H9 (cell line): ENCODE results near the gene ELMOD1. TPM values are rescaled to one million over a fixed set of nuclear protein-coding genes. Genes with fewer than 3 reads are reported as not detected.

ENCODE experiments used
- DNase-seq: peaks from one replicate; pipeline ENCODE4 v3.0.0-alpha.2; 2017
- H2AFZ ChIP-seq: one replicate; pipeline ENCODE4 v1.6.1; 2013; ENCODE audit warnings: mild to moderate bottlenecking, low read length, control low read depth, moderate library complexity
- H2AK5ac ChIP-seq: 2 replicates; pipeline ENCODE4 v1.6.1; 2013; ENCODE audit warnings: low read length, control low read depth, mixed read lengths; ENCODE audit not compliant: insufficient read length
- H2BK120ac ChIP-seq: one replicate; pipeline ENCODE4 v1.6.1; 2013; ENCODE audit warnings: low read depth, mild to moderate bottlenecking, low read length, control low read depth, inconsistent platforms; ENCODE audit not compliant: poor library complexity, severe bottlenecking
- H2BK12ac ChIP-seq: 2 replicates; pipeline ENCODE4 v1.6.1; 2013; ENCODE audit warnings: low read length, control low read depth, mixed read lengths, low read depth; ENCODE audit not compliant: insufficient read length
- H2BK15ac ChIP-seq: 2 replicates; pipeline ENCODE4 v1.6.1; 2013; ENCODE audit warnings: low read depth, low read length, control low read depth
- H2BK20ac ChIP-seq: one replicate; pipeline ENCODE4 v1.6.1; 2013; ENCODE audit warnings: low read depth, mild to moderate bottlenecking, low read length, control low read depth, inconsistent platforms; ENCODE audit not compliant: poor library complexity, severe bottlenecking
- H2BK5ac ChIP-seq: 2 replicates; pipeline ENCODE4 v1.6.1; 2013; ENCODE audit warnings: low read length, control low read depth, mixed read lengths; ENCODE audit not compliant: insufficient read length
- H3K14ac ChIP-seq: 2 replicates; pipeline ENCODE4 v1.6.1; 2013; ENCODE audit warnings: low read length, control low read depth; ENCODE audit not compliant: insufficient read depth
- H3K18ac ChIP-seq: 2 replicates; pipeline ENCODE4 v1.6.1; 2013; ENCODE audit warnings: low read depth, mild to moderate bottlenecking, mixed read lengths, low read length, control low read depth; ENCODE audit not compliant: insufficient read length
- H3K23ac ChIP-seq: 2 replicates; pipeline ENCODE4 v1.6.1; 2013; ENCODE audit warnings: low read length, control low read depth, mixed read lengths, low read depth; ENCODE audit not compliant: insufficient read length
- H3K23me2 ChIP-seq: 2 replicates; pipeline ENCODE4 v1.6.1; 2013; ENCODE audit warnings: low read depth, mild to moderate bottlenecking, mixed read lengths, low read length, control low read depth; ENCODE audit not compliant: insufficient read length, poor library complexity, severe bottlenecking
- H3K27ac ChIP-seq: 2 replicates; pipeline ENCODE4 v1.5.1; 2013; ENCODE audit warnings: low read length, control low read depth, mixed read lengths, low read depth; ENCODE audit not compliant: insufficient read length
- H3K27me3 ChIP-seq: 2 replicates; pipeline ENCODE4 v1.6.1; 2013; ENCODE audit warnings: low read length, control low read depth, inconsistent platforms; ENCODE audit not compliant: insufficient read depth
- H3K4ac ChIP-seq: 2 replicates; pipeline ENCODE4 v1.6.1; 2013; ENCODE audit warnings: low read depth, mild to moderate bottlenecking, control low read depth, inconsistent platforms, low read length, moderate library complexity
- H3K4me1 ChIP-seq: 2 replicates; pipeline ENCODE4 v1.6.1; 2013; ENCODE audit warnings: low read length, control low read depth, inconsistent platforms; ENCODE audit not compliant: insufficient read depth
- H3K4me2 ChIP-seq: 2 replicates; pipeline ENCODE4 v1.6.1; 2013; ENCODE audit warnings: low read length, control low read depth, mixed read lengths; ENCODE audit not compliant: insufficient read length, insufficient read depth
- H3K56ac ChIP-seq: 2 replicates; pipeline ENCODE4 v1.6.1; 2013; ENCODE audit warnings: low read depth, mild to moderate bottlenecking, mixed read lengths, low read length, control low read depth; ENCODE audit not compliant: insufficient read length
- H3K79me1 ChIP-seq: 2 replicates; pipeline ENCODE4 v1.6.1; 2013; ENCODE audit warnings: low read depth, mild to moderate bottlenecking, moderate library complexity, low read length, control low read depth, inconsistent platforms; ENCODE audit not compliant: insufficient read depth, poor library complexity, severe bottlenecking
- H3K79me2 ChIP-seq: 2 replicates; pipeline ENCODE4 v1.6.1; 2013; ENCODE audit warnings: low read length, control low read depth, inconsistent platforms; ENCODE audit not compliant: insufficient read depth
- H3K9ac ChIP-seq: 2 replicates; pipeline ENCODE4 v1.6.1; 2013; ENCODE audit warnings: low read length, control low read depth, mixed read lengths; ENCODE audit not compliant: insufficient read length; ENCODE audit errors: extremely low read depth
- H3K9me3 ChIP-seq: one replicate; pipeline ENCODE4 v1.6.1; 2013; ENCODE audit warnings: low read depth, low read length, inconsistent platforms; ENCODE audit not compliant: control insufficient read depth
- H3T11ph ChIP-seq: one replicate; pipeline ENCODE4 v1.6.1; 2013; ENCODE audit warnings: mild to moderate bottlenecking, low read length, control low read depth, inconsistent platforms
- H4K20me1 ChIP-seq: one replicate; pipeline ENCODE4 v1.6.1; 2013; ENCODE audit not compliant: control insufficient read depth, insufficient read length, insufficient read depth
- H4K5ac ChIP-seq: 2 replicates; pipeline ENCODE4 v1.6.1; 2013; ENCODE audit warnings: low read depth, mild to moderate bottlenecking, mixed read lengths, low read length, control low read depth; ENCODE audit not compliant: insufficient read length
- H4K8ac ChIP-seq: replicated peaks from 2 replicates; pipeline ENCODE4 v1.6.1; 2013; ENCODE audit warnings: low read length, control low read depth, mixed read lengths, low read depth; ENCODE audit not compliant: insufficient read length
- H4K91ac ChIP-seq: 2 replicates; pipeline ENCODE4 v1.6.1; 2013; ENCODE audit warnings: low read depth, mild to moderate bottlenecking, moderate library complexity, mixed read lengths, low read length, control low read depth; ENCODE audit not compliant: insufficient read length
- H3K27ac Mint-ChIP-seq, 3 experiments: 2 replicates in 2 of 3; 3 replicates in 1 of 3; pipeline ENCODE4 v1.8.0; 2020 to 2021; ENCODE audit warnings: mixed read lengths in 3 of 3, mild to moderate bottlenecking in 1 of 3, moderate library complexity in 1 of 3
- H3K27me3 Mint-ChIP-seq: 2 replicates; pipeline ENCODE4 v1.8.0; 2021; ENCODE audit warnings: low read depth, mild to moderate bottlenecking, moderate library complexity, mixed read lengths
- H3K36me3 Mint-ChIP-seq, 3 experiments: 2 replicates in 2 of 3; 3 replicates in 1 of 3; pipeline ENCODE4 v1.8.0; 2020 to 2021; ENCODE audit warnings: low read depth in 3 of 3, mixed read lengths in 3 of 3; ENCODE audit not compliant: insufficient read depth in 1 of 3
- H3K4me1 Mint-ChIP-seq, 2 experiments: 2 replicates each; pipeline ENCODE4 v1.8.0; 2020; ENCODE audit warnings: mixed read lengths in 2 of 2
- H3K4me3 Mint-ChIP-seq, 2 experiments: 2 replicates in 1 of 2; 3 replicates in 1 of 2; pipeline ENCODE4 v1.8.0; 2020 to 2021; ENCODE audit warnings: mild to moderate bottlenecking in 2 of 2, mixed read lengths in 2 of 2, moderate library complexity in 1 of 2
- H3K9me3 Mint-ChIP-seq, 2 experiments: 2 replicates in 1 of 2; 3 replicates in 1 of 2; pipeline ENCODE4 v1.8.0; 2020; ENCODE audit warnings: mild to moderate bottlenecking in 2 of 2, mixed read lengths in 2 of 2, moderate library complexity in 1 of 2
- CTCF ChIP-seq: fragments of 200-600 bp; sonication (generic); conservative IDR thresholded peaks from 3 replicates; pipeline ENCODE4 v1.8.0; 2021; ENCODE audit warnings: antibody characterized with exemption, mild to moderate bottlenecking
- WGBS: extraction: QIAGEN DNeasy Blood & Tissue Kit; methylation state at CpG from one replicate; pipeline ENCODE4 v1.1.7; 2013; ENCODE audit warnings: missing lambda C conversion rate, low lambda C conversion rate, mixed read lengths; ENCODE audit not compliant: insufficient read length; ENCODE audit errors: extremely low coverage; 5-methylcytosine and 5-hydroxymethylcytosine counted together
- total RNA-seq: library from RNA; stranded (reverse); gene quantifications from 2 replicates; pipeline ENCODE4 v1.2.1, GENCODE V29; 2021

Gene ELMOD1
- total RNA-seq, 1 experiment from 2014 or later: 0.61 TPM

- no peaks in the 10 kb centered on the region for H3K9me3 Mint-ChIP-seq
- peaks cover 0 to 20% (median 10%) of the 10 kb centered on the region in 3 experiments; a peak in 5 of 7 replicates for H3K36me3 Mint-ChIP-seq
- no peak overlapping the region for H2BK5ac ChIP-seq
- H2BK20ac ChIP-seq: no peak overlapping the region
- no peak overlapping the region for H3K27ac ChIP-seq
- H3K4me1 ChIP-seq: no peaks in the 10 kb centered on the region
- H3K27ac Mint-ChIP-seq: no peak overlapping the region
- no peak overlapping the region for H2AFZ ChIP-seq
- no peak overlapping the region for H2BK15ac ChIP-seq
- H3K9ac ChIP-seq: no peak overlapping the region
- no peaks in the 10 kb centered on the region for H4K20me1 ChIP-seq
- no peaks in the 10 kb centered on the region for H3K27me3 Mint-ChIP-seq
- H3K4ac ChIP-seq: no peak overlapping the region
- no peak overlapping the region for H3T11ph ChIP-seq
- no peaks in the 10 kb centered on the region for H3K9me3 ChIP-seq
- no peak overlapping the region for H4K5ac ChIP-seq
- no peak overlapping the region for H2BK12ac ChIP-seq
- no peaks in the 10 kb centered on the region for H3K79me2 ChIP-seq
- no peak overlapping the region for H3K4me3 Mint-ChIP-seq
- no peak overlapping the region for H3K56ac ChIP-seq
- H3K23me2 ChIP-seq: no peaks in the 10 kb centered on the region
- no peak overlapping the region for H4K91ac ChIP-seq
- no peak overlapping the region for H3K4me2 ChIP-seq
- H3K27me3 ChIP-seq: no peaks in the 10 kb centered on the region
- H2AK5ac ChIP-seq: no peak overlapping the region
- H2BK120ac ChIP-seq: no peak overlapping the region
- TF ChIP-seq CTCF: no peak
- no peaks in the 10 kb centered on the region for H3K79me1 ChIP-seq
- no CpG with 5 or more reads among the region's 4 CpGs for WGBS
- H3K23ac ChIP-seq: no peak overlapping the region
- H4K8ac ChIP-seq: no peak overlapping the region
- no peak for DNase-seq
- H3K4me1 Mint-ChIP-seq: no peaks in the 10 kb centered on the region
- H3K14ac ChIP-seq: no peak overlapping the region
- no peak overlapping the region for H3K18ac ChIP-seq
Observed at GRCh38 chr11:107547961-107548360, 43.0 kb upstream of the ELMOD1 start.
